Limb (tissue), 2 donors: Measurements from ENCODE around the gene JPH4.

Source experiments
- DNase-seq, 2 donors: peaks; one replicate each; pipeline ENCODE4 v3.0.0-alpha.2; 2016; ENCODE audit errors: extremely low spot score in 2 of 2

The JPH4 gene

DNA sequence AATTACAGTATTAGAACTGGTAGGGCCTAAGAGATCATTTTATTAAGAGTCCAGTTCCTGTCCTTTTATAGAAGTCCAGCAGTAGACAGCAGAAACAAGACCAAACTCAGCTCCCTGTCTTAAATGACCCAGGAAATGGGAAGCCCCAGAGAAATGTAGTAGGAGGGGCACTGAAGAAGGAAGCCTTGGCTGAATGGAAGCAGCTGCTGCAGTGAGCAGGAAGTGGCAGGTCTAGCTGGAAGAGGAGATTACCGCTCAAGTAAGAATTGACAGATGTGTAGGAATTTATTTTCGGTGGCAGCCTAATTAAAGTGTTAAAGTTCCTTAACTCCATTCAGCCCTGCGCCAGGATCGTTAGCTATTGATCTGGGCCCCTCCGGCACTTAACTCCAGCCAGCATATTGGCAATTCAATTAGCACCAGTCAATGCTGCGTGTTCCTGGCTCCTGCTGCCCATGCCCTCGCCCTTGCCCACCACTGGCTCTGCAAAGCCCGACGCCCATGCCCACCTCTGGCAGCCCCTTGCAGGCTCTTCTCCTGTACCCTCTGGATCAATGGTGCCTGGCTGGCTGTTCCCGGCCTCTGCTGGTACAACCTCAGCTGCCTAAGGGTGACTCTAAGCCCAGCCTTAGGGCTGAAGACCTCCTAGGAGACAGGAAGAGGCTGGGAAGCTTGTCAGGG lies 48.1 kb downstream of the JPH4 start:
- DNase-seq, result no peak

DNA sequence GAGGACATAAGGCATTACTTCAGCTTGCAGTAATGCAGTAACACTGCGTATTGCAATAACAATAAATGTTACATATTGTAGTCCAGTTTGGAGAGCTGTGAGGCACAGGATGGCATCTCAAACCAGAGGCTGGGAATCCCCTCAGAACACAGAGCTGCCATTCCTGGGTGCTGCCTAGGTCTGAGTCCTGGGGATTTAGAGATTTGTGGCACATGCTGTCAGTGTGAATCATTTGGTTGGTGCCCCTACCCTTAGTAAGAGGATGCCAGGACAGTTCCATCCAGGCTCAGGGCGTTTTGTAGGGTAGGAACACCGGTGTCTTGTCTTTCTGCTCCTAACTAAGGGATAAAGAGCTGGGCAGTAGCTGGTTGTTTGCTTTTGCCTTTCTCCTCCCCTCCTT lies 49.6 kb downstream of the JPH4 start:
- DNase-seq, result no peak

DNA sequence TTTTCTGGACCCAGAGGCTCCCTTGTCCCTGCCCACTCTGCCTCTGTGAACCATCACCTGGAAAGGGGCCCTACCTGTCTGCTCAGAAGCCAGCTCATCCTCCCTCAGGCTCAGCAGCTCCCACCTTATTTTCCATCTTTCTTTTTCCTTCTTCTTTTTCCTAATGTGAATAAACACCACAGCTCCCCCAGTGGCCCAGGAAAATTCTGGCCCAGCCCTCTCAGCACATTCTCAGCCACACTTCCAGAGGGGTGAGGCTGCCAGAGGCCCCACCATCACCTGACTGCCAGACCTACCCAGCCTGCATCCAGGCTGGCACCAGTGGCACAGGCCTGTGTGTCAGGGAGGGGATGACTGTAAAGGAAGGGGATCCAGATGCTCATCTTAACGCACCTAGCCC lies 50.0 kb downstream of the JPH4 start:
- no peak for DNase-seq

DNA sequence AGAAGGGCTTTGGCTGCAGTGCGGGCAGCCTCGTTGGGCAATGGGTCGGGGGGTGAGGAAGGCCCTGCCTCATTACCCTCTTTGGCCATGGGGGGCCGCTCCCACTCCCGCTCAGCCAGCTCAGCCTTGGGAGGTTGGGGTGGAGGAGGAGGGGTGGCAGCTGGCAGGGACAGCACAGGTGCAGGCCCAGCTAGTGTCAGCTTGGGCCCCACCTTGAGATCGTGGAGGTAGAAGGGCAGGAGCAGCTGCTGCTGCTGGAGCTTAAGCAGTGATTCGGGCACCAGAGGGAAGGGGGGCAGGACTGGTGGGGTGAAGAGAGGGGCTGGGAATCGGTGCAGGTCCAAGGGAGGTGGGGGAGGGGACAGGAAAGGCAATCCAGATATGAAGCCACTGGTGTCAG lies 53.0 kb downstream of the JPH4 start:
- DNase-seq, result no peak

DNA sequence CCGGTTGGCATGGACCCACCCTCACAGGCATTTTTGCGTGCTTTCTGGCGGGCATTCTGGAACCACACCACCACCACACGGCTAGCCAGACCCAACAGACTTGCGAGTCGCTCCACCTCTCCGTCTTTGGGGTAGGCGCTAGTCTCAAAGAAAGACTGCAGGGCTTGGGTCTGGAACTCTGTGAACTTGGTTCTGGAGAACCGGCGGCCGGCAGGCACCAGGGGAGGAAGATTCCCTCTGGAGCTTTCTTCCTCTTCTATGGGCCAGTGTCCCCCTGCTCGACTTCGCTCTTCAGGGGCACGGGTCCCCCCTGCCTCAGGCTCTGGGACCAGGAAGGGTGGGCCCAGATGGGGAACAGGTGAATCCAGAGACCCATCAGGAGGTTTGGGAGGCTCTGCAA lies 53.6 kb downstream of the JPH4 start:
- no peak for DNase-seq

DNA sequence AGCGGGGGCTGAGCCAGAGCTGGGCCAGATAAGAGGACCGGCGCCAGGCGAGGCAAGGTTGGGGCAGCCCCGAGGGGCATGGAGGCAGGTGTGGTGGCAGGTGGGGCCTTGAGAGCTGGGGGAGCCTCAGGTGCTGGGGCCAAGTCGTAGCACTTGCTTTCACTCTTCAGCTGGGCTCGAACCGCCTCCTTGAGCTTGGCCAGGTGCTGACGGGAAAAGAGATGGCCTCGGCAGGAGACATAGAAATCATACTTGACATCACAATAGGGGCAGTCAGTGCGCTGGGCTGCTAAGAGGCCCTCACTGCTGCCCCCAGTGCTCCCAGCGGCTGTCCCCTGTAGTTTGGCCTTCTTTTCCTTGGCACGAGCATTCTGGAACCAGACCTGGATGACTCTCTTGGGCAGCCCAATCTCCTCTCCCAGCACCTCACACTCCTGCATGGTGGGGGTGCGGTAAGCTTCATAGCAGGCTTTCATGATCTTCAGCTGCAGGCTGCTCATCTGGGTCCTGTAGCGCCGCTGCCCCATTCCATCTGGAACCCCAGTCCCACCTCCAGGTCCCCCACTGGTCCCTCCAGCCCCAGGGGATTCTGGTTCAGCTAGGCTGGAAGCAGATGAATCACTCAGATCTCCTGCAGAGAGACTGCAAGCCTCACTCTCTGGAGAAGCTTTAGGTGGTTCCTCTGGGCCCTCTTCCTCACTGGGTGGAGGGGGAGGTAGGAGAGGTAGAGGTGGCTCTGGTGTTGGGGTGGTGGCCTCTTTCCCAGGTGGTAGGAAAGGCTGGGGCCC lies 55.2 kb downstream of the JPH4 start:
- DNase-seq, result no peak

DNA sequence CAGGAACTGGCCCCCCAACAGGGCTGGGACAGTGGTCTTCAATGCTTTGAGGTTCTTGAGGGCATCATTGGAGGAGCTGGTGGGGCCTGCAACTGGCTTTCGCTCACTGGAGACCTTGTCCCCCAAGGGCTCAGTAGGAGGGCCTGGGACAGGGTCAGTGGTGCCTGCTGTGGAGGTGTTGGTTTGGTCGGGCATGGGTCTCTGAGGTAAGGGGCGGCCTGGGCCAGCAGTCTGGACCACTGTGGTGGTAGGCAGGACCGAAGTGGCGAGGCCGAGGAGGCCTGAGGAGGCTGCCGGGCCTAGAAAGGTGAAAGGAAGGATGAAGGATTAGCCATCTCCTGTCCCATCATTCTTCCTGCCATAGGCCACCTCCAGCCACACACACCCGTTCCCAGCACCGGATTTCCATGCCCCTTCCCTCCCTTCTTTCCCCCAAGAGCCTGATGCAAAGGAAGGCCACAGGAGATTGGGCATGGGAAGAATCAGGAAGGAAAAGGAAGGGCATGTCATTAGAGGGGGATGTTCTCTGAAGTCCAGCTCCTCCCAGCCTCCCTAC lies 55.9 kb downstream of the JPH4 start:
- DNase-seq, result no peak

DNA sequence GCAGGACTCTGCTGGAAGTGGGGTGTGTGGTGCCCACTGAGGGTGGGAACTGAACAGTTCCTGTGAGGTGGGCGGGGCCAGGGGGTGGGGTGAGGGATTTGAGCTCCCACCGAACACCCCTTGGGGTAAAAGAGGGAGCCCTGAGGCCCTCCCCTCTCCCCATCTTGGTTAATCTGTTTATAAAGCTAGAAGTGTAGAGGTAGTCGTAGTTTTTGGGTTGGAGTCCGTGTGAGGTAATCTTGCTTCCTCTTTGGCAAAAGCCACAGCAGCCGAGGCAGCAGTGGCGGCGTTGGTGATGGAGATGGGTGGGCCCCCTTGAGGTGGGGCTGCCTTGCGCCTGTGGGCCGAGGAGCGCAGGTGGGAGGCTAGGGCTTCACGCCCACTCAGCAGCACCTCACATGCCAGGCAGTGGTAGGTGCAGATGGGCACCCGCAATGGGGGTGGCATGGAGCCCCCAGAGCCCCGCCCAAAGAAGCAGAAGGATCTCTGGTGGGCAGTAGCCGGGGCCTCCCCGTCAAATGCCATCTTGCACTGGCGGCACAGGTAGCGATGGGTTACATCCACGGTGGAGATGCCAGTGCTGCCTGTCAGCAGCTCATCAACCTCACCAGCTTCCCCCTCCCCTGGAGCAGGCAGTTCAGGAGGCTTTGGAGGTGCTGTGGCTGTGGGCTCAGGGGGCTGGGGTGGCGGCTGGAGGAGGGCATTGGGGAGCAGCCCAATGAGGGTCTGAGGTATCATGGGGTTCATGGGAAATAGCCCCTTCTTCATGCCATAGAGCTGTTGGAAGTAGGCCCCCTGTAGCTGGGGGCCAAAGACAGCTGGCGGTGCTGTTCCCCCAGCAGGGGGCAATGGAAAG lies 56.6 kb downstream of the JPH4 start:
- DNase-seq, result peak in 1 of 2 donors; percentile 26

DNA sequence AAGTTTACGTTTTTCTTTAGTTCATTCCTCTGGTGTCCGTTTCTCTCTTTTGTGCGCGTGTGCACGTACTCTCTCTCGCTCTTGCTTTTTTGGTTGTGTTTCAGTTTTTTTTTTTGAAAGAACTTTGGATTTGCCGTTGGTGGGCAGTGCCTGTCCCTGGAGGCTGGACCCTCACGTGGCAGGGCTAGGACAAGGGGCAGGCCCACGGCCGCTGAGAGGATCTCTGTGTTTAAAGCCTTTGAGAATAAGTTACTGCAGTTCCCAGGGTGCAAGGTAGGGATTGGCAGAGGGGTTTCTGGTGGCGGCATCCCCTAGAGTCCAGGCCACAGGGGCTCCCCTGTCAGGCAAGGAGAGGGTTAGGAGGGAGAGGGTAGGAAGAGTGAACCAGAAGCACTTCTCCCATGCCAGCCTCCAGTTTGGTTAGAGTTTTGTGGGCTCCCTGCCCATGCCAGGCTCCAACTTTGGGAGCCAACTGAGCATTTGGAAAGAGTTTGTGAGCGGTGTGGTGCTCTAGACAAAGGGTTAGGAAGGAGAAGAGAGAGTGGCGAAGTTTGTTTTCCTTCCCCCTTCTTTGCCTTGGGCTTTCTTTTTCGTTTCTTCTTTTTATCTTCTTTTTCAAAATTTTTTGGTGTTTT lies 57.6 kb downstream of the JPH4 start:
- DNase-seq, result no peak

DNA sequence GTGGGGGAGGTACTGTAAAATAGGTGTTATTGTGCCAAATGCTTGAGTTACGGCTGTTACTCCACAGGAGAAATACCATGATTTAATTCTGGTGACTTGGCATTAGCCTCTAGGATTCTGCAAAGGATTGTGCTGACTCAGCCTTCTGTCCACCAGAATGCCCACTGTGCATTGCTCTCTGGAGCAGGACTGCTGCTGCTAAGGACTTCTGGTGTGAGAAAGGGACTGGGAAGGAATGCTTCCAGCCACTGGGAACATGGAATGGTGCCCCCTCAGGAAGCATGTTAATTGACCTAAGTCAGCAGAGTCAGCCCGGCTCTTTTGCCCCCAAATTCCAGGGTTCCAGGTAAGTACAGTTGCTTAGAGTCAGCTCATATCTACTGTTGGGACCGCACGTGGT lies 59.9 kb downstream of the JPH4 start:
- DNase-seq, result no peak
